Colonic mucosa (tissue), 4 donors: Measurements from ENCODE around the gene KATNAL1. TPM values are rescaled to one million over a fixed set of nuclear protein-coding genes. Genes with fewer than 3 reads are reported as not detected.

Experiments
- DNase-seq: peaks from one replicate; pipeline ENCODE4 v3.0.0-alpha.2; 2020
- H3K27ac ChIP-seq: fragments of 200-600 bp; one replicate; pipeline ENCODE4 v1.8.0; 2021
- H3K27me3 ChIP-seq: fragments of 200-600 bp; one replicate; pipeline ENCODE4 v1.8.0; 2021
- H3K36me3 ChIP-seq: fragments of 200-600 bp; one replicate; pipeline ENCODE4 v1.8.0; 2021
- H3K4me1 ChIP-seq: fragments of 200-600 bp; one replicate; pipeline ENCODE4 v1.8.0; 2021; ENCODE audit warnings: mild to moderate bottlenecking
- H3K4me3 ChIP-seq: fragments of 200-600 bp; one replicate; pipeline ENCODE4 v1.8.0; 2021
- H3K9ac ChIP-seq, 2 donors: one replicate each; pipeline ENCODE4 v1.7.0; 2013; ENCODE audit warnings: control low read depth in 2 of 2, low read depth in 2 of 2, low read length in 2 of 2
- H3K9me3 ChIP-seq: fragments of 200-600 bp; one replicate; pipeline ENCODE4 v1.8.0; 2021
- intact Hi-C: fragments of 100-400 bp; cut with DNase I; formaldehyde crosslinking; loops from one replicate; pipeline ENCODE4 v1.14.1; 2022
- total RNA-seq, 2 donors: library from RNA; stranded (reverse); fragmentation: NEBNext Ultra II Directional in 1 of 2; extraction: Animal tissue kit (Norgen Biotek cat#: 25700) in 1 of 2; gene quantifications; one replicate each; pipeline ENCODE4 v1.2.1, GENCODE V29; 2021
- TF ChIP-seq, protein P1 (sequence below): fragments of 200-600 bp; IDR thresholded peaks from one replicate; pipeline ENCODE4 v1.8.0; 2022; ENCODE audit warnings: antibody characterized with exemption, mild to moderate bottlenecking
- donor health status: healthy.
- donor health status: DM: no; HTN: no; CAD: no.
- donor health status: DM: no; HTN: no; CAD: no.

KATNAL1 gene
- total RNA-seq, 2 donors from 2014 or later = 5.9 to 9.3 TPM

DNA sequence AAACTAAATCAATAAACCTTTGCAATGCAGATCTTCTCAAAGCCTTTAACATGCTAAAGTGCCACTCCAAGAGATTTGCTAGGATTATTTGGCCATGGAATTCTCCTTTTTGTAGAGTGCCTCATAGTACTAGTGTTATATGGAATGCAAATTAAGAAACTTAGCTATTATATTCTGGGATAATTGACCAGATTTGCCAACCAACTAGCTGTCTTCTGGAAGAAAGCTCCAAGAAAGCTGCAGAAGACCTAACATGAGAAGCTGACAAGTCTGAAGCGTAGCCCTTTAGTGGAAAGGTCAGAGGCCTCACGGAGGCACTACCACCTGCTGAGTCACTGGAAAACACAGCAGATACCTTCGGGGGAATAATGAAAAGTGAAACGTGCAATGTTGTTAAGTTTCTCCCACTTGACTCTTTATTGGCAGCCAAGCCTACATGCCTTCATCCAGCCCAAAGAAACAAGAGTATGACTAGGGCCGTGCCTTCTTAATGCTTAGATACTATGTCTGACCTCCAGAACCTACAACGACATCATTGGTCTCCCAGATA is 29.8 kb upstream of the KATNAL1 start:
- TF ChIP-seq, protein P1, sequence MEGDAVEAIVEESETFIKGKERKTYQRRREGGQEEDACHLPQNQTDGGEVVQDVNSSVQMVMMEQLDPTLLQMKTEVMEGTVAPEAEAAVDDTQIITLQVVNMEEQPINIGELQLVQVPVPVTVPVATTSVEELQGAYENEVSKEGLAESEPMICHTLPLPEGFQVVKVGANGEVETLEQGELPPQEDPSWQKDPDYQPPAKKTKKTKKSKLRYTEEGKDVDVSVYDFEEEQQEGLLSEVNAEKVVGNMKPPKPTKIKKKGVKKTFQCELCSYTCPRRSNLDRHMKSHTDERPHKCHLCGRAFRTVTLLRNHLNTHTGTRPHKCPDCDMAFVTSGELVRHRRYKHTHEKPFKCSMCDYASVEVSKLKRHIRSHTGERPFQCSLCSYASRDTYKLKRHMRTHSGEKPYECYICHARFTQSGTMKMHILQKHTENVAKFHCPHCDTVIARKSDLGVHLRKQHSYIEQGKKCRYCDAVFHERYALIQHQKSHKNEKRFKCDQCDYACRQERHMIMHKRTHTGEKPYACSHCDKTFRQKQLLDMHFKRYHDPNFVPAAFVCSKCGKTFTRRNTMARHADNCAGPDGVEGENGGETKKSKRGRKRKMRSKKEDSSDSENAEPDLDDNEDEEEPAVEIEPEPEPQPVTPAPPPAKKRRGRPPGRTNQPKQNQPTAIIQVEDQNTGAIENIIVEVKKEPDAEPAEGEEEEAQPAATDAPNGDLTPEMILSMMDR = no peak
- H3K27me3 ChIP-seq = no peaks in the 10 kb centered on the region
- no peaks in the 10 kb centered on the region for H3K4me1 ChIP-seq
- no peak overlapping the region for H3K27ac ChIP-seq
- no peak for DNase-seq
- H3K9me3 ChIP-seq = no peaks in the 10 kb centered on the region
- no peaks in the 10 kb centered on the region for H3K36me3 ChIP-seq
- intact Hi-C loops = no loop called here
- no peak overlapping the region for H3K9ac ChIP-seq
- no peak overlapping the region for H3K4me3 ChIP-seq

DNA sequence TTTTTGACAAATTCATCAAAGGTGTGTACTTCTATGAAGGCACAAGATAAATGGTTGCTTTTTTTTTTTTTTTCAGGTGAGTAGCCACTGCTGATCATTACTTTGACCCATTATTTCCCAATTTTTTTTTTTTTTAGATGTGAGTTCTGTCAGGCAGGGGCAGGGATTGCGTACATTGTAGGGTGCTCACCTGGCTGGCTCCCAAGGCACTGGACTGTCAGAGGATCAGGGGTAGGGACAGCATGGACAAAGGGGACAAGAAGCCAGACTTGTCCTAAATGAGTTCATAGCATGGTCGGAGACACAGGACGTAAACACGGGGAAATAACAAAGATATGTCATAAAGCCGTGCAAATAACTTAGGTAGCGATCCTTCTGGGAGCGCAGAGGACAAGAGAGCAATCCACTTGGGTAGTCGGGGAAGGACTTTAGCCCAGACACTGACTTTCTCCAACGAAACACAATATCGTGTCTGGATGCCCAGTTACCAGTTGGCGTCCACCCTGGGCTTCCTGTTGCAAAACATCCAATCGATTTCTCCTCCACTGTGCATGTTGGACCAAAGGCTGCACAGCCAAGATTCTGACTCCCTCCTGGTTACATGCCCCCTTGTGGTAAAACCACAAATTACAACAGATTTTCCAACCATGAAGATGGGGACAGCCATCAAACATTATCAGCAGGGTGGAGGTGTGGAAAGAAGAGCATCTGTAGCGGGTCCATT is 27.5 kb upstream of the KATNAL1 start:
- H3K4me1 ChIP-seq = no peaks in the 10 kb centered on the region
- H3K27ac ChIP-seq = no peak overlapping the region
- intact Hi-C loops = no loop called here
- TF ChIP-seq, protein P1 = peak; percentile 42
- no peak overlapping the region for H3K4me3 ChIP-seq
- no peaks in the 10 kb centered on the region for H3K36me3 ChIP-seq
- H3K9ac ChIP-seq = no peak overlapping the region
- H3K9me3 ChIP-seq = no peaks in the 10 kb centered on the region
- DNase-seq = peak; percentile 31
- H3K27me3 ChIP-seq = no peaks in the 10 kb centered on the region

DNA sequence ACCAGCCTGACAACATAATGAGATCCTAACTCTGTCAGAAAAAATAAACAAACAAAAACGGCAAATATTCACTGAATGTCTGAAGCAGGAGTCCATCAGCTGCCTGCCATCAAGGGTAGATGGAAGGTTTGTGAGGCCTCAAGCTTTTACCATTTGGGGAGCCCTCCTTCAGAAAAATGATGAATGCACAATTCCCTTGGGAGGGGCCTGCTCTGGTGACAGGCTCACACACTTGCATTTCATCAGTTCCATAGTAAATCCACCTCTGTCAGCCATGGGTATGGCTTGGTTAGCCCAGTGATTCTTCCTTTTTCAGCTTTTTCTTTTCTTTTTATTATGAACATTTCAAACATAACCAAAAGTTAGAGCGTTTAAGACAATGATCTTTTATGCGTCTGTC is 26.3 kb upstream of the KATNAL1 start:
- H3K4me3 ChIP-seq = no peak overlapping the region
- TF ChIP-seq, protein P1 = no peak
- H3K27me3 ChIP-seq = no peaks in the 10 kb centered on the region
- no peaks in the 10 kb centered on the region for H3K9me3 ChIP-seq
- intact Hi-C loops = no loop called here
- no peak for DNase-seq
- H3K36me3 ChIP-seq = no peaks in the 10 kb centered on the region
- no peaks in the 10 kb centered on the region for H3K4me1 ChIP-seq
- no peak overlapping the region for H3K27ac ChIP-seq
- H3K9ac ChIP-seq = no peak overlapping the region

DNA sequence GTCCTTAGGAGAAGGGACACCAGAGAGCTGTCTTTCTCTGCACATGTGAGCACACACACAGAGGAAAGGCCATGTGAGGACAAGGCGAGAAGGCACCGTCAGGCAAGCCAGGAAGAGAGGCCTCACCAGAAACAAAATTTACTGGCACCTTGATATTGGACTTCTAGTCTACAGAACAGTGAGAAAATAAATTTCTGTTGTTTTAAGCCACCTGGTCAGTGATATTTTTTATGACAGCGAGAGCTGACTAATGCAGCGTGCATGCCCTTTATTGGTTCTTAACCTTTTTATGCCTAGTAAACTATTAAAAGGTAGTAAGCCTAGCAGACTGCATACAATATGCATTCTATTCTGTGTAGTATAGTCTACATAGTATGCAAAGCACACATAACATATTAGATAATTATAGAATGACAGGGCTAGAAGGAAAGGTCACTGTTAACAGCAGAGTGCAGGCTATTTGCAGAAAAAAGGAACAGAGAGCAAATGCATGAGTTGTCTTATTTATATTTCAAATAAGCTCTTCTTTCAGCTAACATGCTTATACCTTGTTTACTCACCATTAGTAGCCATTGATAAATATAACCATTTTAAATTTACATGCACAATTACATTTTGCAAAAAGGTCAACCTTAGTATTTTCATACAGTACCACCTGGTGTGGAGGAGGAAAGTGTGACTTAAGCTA is 25.2 kb upstream of the KATNAL1 start:
- DNase-seq = no peak
- Histone ChIP-seq H3K4me1 (no peaks in the 10 kb centered on the region), H3K27ac (no peak overlapping the region), H3K9me3 (no peaks in the 10 kb centered on the region), H3K36me3 (no peaks in the 10 kb centered on the region), H3K9ac (no peak overlapping the region), H3K4me3 (no peak overlapping the region), H3K27me3 (no peaks in the 10 kb centered on the region)
- intact Hi-C loops = no loop called here
- TF ChIP-seq, protein P1 = no peak

DNA sequence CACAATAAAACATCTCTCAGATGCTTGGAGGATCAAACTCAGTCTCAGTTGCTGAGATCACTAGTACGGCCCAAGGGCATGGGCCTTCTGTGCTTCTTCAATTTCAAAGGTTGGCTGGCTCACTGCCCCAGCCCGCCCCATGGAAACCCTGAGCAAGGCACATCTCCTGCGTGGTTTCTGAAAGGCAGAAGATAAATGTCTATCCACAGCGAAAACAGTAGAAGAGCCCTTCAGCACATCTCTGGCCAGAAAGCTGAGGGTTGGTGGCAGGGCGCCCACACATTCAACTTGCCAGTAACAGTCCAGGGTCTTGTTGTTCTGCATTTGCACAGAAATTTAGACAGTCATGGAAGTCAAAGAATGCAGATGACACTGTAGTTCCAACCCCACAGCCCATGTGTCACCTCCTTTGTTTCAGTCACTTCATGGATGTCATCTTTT is 24.0 kb upstream of the KATNAL1 start:
- H3K9me3 ChIP-seq = no peaks in the 10 kb centered on the region
- H3K4me3 ChIP-seq = no peak overlapping the region
- no peak overlapping the region for H3K27ac ChIP-seq
- no peak for DNase-seq
- H3K9ac ChIP-seq = no peak overlapping the region
- no peaks in the 10 kb centered on the region for H3K36me3 ChIP-seq
- H3K4me1 ChIP-seq = no peaks in the 10 kb centered on the region
- TF ChIP-seq, protein P1 = no peak
- no peaks in the 10 kb centered on the region for H3K27me3 ChIP-seq
- intact Hi-C loops = no loop called here
